HG03139 (cell line): Measurements from ENCODE around the gene ITGB7.
"Not testable (repeated sequence)": the region's sequence is repeated elsewhere in the genome, so short reads cannot be mapped to it uniquely, and the experiment has no call there.

Experiments
- ATAC-seq: cut with Tn5 transposase; IDR thresholded peaks from one replicate; pipeline ENCODE4 v1.9.1; 2021; ENCODE audit not compliant: unreplicated experiment

ITGB7 gene

DNA sequence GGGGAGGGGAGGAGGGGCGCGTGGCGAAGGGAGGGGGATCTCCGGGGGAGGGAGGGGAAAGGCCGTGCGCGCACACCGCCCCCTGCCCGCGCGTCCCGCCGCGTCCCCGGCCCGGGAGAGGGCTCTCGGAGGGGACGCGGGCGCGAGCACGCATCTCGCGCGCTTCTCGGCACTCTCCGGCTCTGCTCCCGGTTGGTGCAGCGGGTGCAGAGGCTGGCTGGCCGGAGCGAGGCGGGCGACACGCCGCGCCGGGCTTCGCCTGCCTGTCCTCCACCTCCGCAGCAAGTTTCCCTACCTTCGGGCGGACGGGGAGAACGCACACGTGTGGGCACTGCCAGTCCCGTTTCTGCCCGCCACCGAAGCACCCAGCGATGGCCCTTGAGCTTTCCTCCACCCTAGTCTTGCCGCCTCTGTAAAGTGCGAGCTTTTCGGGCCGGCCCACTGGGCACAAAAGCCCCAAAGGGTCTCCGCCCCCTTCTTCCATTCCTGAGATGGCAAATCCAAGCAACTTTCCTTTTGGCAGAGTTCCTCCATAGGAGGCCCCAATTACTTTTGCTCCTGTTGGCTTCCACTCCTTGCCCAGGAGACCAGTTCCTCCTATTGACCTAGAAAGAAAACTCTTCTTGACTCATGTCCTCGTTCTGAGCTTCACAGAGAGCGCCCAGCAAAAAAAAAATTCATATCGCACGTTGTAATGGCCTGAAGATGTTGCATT, 26.0 kb downstream of the ITGB7 start:
- ATAC-seq, result peak; percentile 38

DNA sequence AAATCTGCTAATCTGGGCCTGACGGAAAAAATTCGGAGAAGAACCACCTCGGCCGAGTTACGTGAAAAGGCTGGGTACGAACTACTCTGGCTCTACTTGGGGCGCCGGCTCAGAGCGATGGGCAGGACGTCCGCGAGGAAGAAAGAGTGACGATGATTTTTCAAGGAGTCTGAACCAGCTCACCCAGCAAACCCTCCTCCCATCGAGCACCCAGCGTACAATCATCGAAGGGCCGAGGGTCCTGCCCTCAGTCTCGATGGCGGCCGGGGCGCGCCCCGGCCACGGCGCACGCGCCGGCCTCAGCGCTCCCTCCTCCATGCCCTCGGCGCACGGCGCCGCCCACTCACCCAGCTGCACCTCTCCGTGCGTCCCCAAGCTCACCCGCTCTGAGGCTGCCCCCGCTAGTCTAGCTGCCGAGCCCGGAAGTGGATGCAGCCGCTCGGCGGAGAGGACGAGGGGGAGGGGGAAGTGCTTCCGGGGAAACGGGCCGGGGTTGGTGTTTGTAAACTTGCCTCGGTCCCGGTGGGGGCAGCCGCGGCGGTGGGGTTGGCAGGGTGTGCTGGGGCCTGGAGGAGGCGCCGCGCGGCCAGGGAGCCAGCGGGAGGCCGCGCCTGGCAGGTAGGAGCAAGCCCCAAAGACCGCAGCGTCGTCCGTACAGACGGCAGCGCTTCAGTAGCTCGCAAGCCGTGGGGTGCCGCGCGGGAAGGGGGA, 26.7 kb downstream of the ITGB7 start, which contains the start of the genes CSAD and ZNF740:
Gene CSAD (minus strand): TSS at position 706 of the 711 bp plus-strand sequence. CDS start 7,455 bp downstream, outside the sequence.
Gene ZNF740 (plus strand): TSS at position 503 of the 711 bp plus-strand sequence. CDS start 1,262 bp downstream, outside the sequence.
- peak; percentile 91 for ATAC-seq

DNA sequence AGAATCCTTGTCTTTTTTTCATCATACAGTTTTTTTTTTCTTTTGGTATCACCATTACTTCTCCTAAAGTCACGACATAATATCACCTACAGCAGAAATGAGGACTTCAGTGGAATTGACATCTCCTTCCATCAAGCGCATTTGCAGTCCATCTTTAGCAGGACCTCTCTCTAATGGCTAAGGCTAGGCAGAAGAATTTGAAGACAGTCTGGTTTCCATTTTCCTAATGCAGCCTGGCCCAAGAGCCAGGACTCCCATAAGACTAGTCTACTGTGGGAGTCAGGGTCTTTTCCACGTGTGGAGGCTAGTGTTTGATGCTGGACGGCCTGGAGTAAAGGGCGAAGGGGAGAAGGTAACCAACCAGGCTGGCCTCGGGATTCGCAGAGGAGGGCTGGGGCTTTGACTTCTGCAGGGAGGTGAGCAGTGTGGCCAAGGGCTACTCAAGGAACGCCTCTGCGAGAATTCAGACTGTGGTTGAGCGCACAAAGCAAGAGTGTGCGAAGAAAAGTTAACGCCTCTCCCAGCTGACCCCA, 27.3 kb downstream of the ITGB7 start:
- peak; percentile 12 for ATAC-seq

DNA sequence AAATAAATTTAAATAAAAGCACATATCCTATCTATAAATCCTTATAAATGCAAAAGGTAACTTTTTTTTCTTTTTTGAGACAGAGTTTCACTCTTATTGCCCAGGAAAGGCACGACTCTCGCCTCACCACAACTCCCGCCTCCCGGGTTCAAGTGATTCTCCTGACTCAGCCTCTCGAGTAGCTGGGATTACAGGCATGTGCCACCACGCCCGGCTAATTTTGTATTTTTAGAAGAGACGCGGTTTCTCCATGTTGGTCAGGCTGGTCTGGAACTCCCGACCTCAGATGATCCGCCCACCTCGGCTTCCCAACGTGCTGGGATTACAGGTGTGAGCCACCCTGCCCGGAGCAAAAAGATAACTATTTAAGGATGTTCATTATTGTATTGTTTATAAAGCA, 28.2 kb downstream of the ITGB7 start:
- ATAC-seq, result not testable (repeated sequence)

DNA sequence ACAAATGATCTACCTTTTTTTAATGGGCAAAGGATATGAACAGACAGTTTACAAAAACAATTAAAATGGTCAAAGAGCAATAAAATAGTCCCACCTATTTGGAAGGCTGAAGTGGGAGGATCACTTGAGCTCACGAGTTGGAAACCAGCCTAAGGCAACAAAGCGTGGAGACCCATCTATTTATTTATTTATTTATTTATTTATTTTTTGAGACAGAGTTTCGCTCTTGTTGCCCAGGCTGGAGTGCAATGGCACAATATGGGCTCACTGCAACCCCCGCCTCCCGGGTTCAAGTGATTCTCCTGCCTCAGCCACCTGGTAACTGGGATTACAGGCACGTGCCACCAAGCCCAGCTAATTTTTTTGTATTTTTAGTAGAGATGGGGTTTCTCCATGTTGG, 29.6 kb downstream of the ITGB7 start:
- not testable (repeated sequence) for ATAC-seq

DNA sequence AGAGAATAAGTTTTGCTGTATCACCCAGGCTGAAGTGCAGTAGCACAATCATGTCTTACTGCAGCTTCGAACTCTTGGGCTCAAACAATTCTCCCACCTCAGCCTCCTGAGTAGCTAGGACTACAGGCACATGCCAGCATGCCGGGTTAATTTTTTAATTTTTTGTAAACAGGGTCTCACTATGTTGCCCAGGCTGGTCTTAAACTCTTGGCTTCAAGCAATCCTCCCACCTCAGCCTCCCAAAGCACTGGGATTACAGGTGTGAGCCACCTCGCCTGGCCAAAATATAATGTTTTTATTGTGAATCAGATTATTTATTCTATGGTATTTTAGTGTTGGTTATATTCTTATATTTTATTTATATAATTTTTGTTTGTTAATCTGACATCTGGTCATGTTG, 30.3 kb downstream of the ITGB7 start:
- no peak for ATAC-seq

DNA sequence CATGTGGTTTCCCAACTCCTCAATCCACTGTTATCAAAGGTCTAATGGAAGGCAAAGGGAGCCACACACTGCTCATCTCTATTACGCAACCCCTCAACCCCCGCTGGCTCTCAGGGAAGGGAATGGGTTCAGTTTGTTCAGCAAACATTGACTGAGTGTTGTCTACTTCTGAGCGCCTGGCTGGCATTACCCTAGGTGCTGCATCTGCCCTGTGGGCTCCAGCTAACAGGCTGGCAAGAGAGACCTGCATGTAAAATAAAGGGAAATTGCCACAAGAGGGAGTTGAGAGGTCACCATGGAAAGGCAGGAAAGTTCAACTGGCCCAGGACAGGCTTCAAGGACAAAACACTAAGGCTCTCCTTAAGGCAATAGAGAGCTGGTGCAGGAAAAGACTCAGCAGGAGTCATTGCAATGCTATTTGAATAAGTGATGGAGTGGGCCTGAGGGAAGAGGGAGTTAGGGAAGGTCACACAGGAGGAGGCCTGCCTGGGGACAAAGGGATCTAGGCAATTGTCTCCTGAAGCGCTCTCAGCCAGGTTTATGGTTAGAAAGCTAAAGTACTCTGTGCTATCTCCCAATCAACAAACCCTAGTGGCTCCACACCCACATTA, 32.1 kb downstream of the ITGB7 start:
- no peak for ATAC-seq

DNA sequence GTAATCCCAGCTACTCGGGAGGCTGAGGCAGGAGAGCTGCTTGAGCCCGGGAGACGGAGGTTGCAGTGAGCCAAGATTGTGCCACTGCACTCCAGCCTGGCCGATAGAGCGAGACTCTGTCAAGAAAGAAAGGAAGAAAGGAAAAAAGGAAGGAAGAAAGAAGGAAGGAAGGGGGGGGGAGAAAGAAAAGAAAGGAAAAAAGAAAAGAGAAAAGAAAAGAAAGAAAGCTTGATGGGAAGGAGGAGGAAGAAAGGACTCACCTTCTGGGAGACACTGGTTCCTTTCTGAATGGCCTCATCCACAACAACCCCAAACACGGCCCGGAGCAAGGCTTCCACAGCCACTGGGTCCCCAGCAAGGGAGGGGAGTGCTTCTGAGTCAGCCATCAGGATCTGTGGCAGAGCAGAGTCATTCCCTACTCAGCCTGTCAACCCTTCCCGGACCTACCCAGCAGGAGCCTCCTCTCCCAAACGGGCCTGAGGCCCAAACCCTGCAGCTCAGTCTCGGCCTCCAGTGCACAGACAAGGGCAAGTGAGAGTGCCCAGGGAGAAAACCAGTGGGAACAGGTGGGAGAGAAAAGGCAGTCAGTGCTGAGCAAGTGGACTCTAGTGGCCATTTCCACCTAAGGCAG, 33.9 kb downstream of the ITGB7 start:
- ATAC-seq, result no peak

DNA sequence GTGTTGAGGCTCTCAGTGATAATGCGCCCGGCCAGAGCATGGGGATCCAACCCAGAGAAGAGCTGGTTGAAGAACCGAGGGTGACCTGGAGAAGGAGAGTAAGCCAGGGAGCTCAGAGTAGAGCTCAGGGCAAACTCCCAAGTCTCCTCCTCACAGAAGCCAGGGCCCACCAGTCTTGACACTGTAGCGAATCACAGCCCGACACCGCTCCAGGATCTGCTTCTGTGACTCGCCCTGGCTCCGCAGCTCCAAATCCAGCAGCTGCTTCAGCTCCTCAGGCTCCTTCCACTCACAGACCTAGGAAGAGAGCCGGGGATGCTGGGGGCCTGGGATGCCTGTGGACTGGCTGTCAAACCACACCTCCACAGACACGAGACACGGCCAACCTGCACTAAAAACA, 34.7 kb downstream of the ITGB7 start:
- ATAC-seq, result no peak

DNA sequence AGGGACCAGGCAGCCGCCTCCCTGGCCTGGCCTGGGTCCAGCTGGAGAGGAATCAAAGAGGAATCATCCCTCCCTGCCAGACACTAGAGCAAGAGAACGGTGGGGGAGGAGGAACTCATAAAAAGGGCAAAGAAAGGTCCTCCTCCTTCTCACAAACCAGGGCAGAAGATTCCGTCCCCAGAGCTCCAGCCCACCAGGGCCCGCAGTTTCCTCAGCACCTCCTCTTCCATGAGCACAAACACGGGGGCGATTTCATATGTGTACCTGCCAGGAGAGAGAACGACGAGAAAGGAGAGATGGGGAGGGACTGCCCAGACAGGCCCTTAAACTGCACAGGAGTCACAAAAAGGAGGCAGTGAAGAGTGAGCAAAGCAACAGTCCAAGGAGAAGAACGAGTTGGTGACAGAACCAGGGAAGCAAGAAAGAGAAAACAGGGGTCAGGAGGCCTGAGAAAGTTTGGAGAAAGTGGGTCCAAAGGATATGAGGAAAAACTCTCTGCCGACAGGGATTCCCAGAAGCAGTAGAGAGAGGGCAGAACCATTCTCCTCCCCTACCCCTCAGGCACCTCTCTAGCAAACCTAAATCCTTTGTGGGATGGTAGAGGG, 35.2 kb downstream of the ITGB7 start:
- no peak for ATAC-seq

DNA sequence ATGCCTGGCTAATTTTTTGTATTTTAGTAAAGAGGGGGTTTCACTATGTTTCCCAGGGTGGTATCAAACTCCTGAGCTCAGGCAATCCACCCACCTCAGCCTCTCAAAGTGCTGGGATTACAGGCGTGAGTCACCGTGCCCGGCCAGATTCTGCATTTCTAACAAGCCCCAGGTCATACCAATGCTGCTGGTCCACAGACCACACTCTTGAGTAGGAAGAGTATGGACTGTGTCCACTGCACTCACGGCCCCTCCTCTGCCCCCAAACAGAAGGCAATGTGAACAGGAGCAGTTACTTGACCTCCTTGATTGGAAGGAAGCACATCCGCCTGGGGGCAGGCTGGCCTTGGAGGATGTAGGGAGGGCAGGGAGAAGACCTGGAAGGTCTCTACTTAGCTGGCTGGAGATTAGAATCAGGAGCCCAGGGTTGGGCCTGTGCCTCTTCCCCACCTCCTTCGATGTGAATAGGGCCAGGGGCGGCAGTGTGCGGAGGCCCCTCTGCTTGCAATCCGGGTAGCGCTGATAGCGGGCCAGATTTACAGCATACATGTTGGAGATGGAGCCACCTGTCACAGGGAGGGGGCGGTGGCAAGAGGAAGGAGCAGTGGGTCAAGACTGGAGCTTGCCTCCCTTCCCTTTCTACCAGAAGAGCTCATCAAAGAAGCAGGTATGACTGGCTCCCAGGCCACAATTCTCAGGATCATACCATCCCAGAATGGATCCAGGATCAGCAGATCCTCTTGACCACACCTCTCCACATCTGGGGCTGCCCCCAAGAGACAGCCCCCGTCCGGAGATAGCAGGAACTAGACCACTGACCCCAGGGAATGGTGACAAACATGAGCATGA, 36.0 kb downstream of the ITGB7 start:
- ATAC-seq, result no peak

DNA sequence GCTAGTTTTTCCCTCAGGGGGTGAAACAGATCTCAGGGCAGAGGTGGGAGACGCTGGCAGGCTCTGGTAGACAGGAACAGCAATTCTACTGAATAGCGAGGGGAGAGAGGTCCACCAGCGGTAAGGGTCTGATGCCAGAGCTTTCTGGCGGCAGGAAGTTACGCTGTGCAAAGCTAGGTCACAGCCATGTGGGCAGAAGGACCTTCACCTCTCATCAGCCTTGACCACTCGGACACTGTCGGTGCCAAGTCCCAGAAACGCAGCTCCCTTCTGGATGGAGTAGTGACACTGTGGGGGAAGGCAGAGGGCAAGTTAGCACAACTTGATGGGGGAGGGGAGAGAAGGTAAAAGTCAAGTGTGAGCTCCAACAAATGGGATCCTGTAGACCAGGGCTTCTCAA, 36.8 kb downstream of the ITGB7 start:
- no peak for ATAC-seq

DNA sequence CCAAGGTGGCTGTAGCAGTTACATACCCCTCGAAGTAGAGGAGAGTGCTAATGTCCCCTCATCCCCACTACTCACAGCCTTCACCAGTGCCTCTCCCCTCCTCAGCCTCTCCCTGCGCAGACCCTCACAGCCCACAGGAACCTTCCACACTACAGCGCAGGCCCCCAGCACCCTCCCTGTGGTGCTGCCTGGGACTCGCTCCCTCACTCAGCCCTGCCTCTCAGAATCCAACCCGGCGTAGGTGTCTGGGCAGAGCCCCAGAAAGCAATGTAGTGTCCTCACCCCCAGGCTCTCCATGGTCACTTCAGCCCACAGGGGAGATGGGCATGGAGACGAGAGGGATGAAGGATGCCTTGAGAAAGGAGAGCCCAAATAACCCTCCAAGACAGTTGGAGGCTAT, 37.4 kb downstream of the ITGB7 start:
- no peak for ATAC-seq

DNA sequence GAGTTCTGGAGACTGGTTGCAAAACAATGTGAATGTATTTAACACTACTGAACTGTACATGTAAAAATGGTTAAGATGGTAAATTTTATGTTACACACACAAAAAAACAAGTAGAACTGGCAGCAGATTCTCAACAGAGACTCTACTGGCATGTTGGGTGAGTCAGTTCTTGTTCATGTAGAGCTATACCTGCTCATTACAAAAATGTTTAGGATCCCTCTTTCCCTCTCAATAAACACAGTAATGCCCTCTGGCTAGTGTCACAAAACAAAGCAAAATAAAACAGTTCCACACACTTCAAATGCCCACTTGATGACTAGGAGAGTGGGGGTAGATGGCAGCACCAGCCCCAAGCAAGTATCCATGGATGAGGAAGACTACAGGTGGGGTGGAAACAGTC, 40.2 kb downstream of the ITGB7 start:
- no peak for ATAC-seq

DNA sequence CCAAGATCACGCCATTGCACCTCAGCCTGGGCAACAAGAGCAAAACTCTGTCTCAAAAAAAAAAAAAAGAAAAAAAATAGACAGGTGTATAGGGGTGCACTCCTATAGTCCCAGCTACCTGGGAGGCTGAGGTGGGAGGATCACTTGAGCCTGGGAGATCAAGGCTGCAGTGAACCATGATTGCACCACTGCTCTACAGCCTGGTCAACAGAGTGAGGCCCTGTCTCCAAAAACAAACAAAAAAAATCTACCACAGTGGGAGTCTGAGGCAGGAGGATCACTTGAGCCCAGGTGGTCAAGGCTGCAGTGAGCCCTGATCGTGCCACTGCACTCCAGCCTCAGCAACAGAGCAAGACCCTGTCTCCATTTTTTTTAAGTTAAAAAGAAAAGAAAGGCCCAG, 44.0 kb downstream of the ITGB7 start:
- not testable (repeated sequence) for ATAC-seq

DNA sequence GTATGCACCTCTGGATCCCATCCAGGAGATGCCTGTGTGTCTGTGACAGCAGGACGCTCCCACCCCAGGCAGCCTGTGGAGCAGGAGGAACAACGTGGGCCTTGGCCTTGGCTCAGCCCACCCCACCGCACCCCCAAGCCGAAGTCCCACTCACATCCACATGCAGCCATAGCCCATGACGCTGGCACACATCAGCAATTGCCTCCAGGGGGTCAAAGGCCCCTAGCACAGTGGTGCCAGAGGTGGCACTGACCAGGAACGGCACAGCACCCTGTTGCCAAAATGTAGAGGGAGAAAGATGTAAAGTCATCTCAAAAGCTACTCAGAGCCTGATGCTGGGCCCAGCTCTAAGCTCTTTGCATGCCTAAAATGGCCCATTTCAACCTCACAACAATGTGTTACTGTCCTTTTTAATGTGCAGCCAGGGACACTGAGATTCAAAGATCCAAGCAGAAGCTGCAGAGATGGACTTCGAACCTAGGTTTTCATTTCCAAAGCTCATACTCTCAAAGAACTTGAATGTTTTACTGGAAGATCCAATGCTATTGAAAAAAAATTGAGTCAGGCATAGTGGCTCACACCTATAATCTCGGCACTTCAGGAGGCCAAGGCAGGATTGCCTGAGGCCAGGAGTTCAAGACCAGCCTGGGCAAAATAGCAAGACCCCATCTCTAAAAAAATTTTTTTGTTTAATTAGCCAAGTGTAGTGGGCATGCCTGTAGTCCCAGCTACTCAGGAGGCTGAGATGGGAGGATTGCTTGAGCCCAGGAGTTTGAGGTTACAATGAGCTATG, 45.7 kb downstream of the ITGB7 start:
- ATAC-seq, result no peak

DNA sequence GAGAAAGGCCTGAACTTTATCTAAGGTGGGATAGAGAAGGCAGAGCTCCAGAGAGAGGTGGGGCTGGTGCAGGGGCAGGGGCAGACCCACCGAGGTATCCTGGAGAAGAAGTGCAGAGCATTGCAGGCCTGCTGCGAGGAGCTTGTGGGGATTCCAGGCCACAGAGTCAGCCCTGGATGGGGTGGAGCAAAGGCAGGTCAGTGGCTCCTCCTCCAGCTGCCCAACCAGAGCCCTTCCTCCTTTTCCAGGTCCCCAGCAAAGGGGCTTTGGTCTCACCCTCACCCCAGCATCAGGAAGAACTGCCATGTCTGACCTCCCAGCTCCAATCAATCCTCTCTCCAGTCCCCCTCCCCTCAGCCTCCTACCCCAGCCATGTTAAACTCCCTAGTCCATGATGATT, 46.4 kb downstream of the ITGB7 start:
- ATAC-seq, result no peak

DNA sequence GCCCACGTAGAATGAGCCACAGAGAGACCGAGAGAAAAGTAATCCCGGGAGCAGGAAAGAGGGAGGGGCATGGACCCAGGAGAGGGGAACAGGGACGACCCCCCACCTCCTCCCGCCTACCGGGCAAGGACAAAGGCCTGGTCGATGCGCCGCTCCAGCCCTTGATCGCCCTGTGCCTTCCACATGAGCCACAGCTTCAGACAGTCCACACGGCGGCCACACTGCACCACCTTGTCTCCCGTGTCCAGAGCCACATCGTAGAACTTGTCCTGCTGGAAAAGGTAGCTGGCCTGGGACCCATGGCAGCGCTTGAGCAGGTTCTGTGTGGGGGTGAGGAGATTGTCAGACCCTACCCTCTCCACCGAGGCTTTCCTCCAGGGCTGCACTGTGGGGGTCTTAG, 47.1 kb downstream of the ITGB7 start:
- ATAC-seq, result no peak

DNA sequence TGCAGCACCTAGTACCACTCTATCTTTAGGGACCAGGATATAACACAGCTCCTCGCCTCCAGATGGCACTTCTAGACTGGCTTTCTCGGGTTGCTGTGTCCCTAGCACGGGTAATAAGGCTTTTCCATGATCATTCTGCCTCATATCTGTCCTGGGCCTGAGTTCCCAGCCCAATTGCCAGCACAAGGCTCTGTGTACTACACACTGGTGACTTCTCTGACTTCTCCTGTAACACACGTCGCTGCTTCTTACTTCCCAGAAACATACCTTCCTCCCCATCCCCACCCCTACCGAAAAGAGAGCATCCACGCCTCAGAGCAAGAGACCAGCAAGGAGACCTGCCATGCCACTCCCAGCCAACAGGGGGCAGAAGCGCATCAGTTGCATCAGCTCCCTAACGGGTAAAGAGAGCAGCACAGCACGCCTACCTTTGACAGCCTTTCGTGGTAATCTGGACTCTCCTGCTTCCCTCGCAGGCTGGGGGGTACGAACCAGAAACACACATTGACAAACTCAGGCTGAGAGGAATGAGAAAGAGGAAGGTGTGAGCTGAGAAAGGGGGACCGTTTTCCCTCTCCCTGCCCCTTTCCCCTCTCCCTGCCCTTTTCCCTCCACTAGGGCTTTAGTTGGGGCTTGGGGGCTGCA, 47.7 kb downstream of the ITGB7 start:
- peak; percentile 61 for ATAC-seq
